PC-3 (cell line): Measurements from ENCODE around the gene CBX1. TPM values are rescaled to one million over a fixed set of nuclear protein-coding genes. Genes with fewer than 3 reads are reported as not detected.

ENCODE experiments used
- ATAC-seq: fragments of 200-7000 bp; cut with Tn5 transposase; 2 replicates; pipeline ENCODE4 v1.9.1; 2020; ENCODE audit warnings: mild to moderate bottlenecking, moderate library complexity
- BruUV-seq: library from RNA; stranded (reverse); fragments of 400-500 nt; replicated peaks from 2 replicates; lab custom pipeline; 2021; lab: Mats Ljungman, UMichigan
- CTCF ChIA-PET: fragments of 300-600 bp; sonication (Branson Sonifier 250); formaldehyde crosslinking; loops from one replicate; lab custom pipeline; 2022; ENCODE audit warnings: antibody characterized with exemption; lab: Charles Lee
- POLR2A ChIA-PET: fragments of 300-600 bp; sonication (Branson Sonifier 250); formaldehyde crosslinking; loops from one replicate; lab custom pipeline; 2022; ENCODE audit warnings: antibody characterized with exemption; ENCODE audit not compliant: unreplicated experiment; lab: Charles Lee
- DNase-seq: peaks from one replicate; pipeline ENCODE4 v3.0.0-alpha.2; 2015
- H2AFZ ChIP-seq: fragments of 300-600 bp; sonication (generic); 2 replicates; pipeline ENCODE4 v1.6.0; 2016; ENCODE audit warnings: antibody characterized with exemption, low read length
- H3F3A ChIP-seq: fragments of 300-600 bp; sonication (generic); one replicate; pipeline ENCODE4 v1.6.0; 2017; ENCODE audit warnings: antibody characterized with exemption, low read length, control low read depth, mild to moderate bottlenecking; ENCODE audit not compliant: unreplicated experiment
- H3K27ac ChIP-seq: fragments of 300-600 bp; sonication (generic); 2 replicates; pipeline ENCODE4 v1.5.1; 2016; ENCODE audit warnings: mild to moderate bottlenecking, low read length
- H3K27me3 ChIP-seq: fragments of 300-600 bp; sonication (generic); 2 replicates; pipeline ENCODE4 v1.6.1; 2016; ENCODE audit warnings: low read length, mixed read lengths
- H3K36me3 ChIP-seq: fragments of 300-600 bp; sonication (generic); 2 replicates; pipeline ENCODE4 v1.6.1; 2016; ENCODE audit warnings: low read depth, mixed run types, low read length, mixed read lengths
- H3K4me1 ChIP-seq: fragments of 300-600 bp; sonication (generic); 2 replicates; pipeline ENCODE4 v1.5.1; 2016; ENCODE audit warnings: low read length; ENCODE audit not compliant: insufficient read depth
- H3K4me2 ChIP-seq: fragments of 300-600 bp; sonication (generic); 2 replicates; pipeline ENCODE4 v1.6.0; 2016; ENCODE audit warnings: low read length
- H3K4me3 ChIP-seq: fragments of 300-600 bp; sonication (generic); 2 replicates; pipeline ENCODE4 v1.5.1; 2016; ENCODE audit warnings: mild to moderate bottlenecking, low read length, mixed read lengths
- H3K79me2 ChIP-seq: fragments of 300-600 bp; sonication (generic); 2 replicates; pipeline ENCODE4 v1.6.1; 2017; ENCODE audit warnings: low read length, mixed read lengths
- H3K9ac ChIP-seq: fragments of 300-600 bp; sonication (generic); 2 replicates; pipeline ENCODE4 v1.6.0; 2016; ENCODE audit warnings: mild to moderate bottlenecking, low read length
- H3K9me2 ChIP-seq: fragments of 300-600 bp; sonication (generic); replicated peaks from 2 replicates; pipeline ENCODE4 v1.6.1; 2016; ENCODE audit warnings: mixed run types, low read length, mixed read lengths
- H3K9me3 ChIP-seq: fragments of 300-600 bp; sonication (generic); 2 replicates; pipeline ENCODE4 v1.6.1; 2016; ENCODE audit warnings: low read length, mixed read lengths
- H4K20me1 ChIP-seq: fragments of 300-600 bp; sonication (generic); 2 replicates; pipeline ENCODE4 v1.6.1; 2016; ENCODE audit warnings: low read length, mixed read lengths
- CTCF ChIP-seq: fragments of 300-600 bp; sonication (generic); conservative IDR thresholded peaks from 2 replicates; pipeline ENCODE4 v1.5.1; 2017; ENCODE audit warnings: antibody characterized with exemption, low read depth, mild to moderate bottlenecking, low read length
- EZH2 ChIP-seq: fragments of 300-600 bp; sonication (generic); IDR thresholded peaks from one replicate; pipeline ENCODE4 v1.6.1; 2017; ENCODE audit warnings: antibody characterized with exemption, mild to moderate bottlenecking, low read length; ENCODE audit not compliant: unreplicated experiment
- EZH2phosphoT487 ChIP-seq: fragments of 300-600 bp; sonication (generic); IDR thresholded peaks from 2 replicates; pipeline ENCODE4 v1.6.1; 2018; ENCODE audit warnings: mild to moderate bottlenecking, antibody characterized with exemption, low read length, borderline replicate concordance
- intact Hi-C: fragments of 100-400 bp; cut with micrococcal nuclease; formaldehyde crosslinking; loops from 2 replicates; pipeline ENCODE4 v1.9.0; 2023
- total RNA-seq: library from RNA; depleted of rRNA; stranded (reverse); fragments of >200 nt; gene quantifications from 2 replicates; pipeline ENCODE4 v1.2.3, GENCODE V29; 2014

CBX1 gene
- total RNA-seq, 1 experiment from 2014 or later, result 119 TPM

DNA sequence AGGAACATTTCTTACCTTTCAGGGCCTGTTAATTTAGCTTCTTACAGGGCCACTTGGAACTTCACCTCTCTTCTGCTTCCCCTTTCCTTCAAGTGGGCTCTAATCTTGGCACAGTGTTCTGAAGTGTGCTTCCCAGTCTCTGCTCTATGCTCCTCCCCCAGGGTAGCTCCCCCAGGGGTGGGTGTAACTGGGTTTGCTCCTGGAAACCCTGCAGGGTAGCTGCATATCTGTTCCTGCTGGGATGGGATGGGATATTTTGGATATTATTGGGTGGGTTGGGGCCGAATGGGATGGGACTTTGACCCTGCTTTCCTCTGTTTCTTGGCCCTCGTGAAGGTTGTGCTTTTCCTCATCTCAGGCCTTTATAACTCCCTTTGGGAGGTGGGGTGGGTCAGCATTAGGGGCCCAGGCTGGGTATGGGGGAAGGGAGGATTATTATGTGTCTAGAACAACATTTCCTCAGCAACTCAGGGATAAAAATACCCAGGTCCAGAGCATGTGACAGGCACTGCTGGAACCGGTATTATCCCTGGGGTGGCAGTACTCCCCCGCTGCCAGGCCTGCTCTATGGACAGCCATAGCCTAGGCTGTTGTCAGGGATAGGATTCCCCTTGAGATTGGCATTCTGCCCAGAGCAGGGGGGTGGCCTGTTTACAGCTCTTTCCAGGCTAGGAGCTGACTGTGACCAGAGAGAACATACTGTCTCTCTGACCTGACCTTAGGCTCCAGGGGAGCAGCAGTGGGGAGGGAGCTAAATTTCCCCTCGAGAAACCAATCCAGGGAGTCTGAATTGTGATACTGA is 48.1 kb downstream of the CBX1 start:
- POLR2A ChIA-PET, result no interaction called here
- Histone ChIP-seq H3K79me2 (peaks cover 77% of the 10 kb centered on the region), H3F3A (no peaks in the 10 kb centered on the region), H2AFZ (no peak overlapping the region), H3K36me3 (peaks cover 56% of the 10 kb centered on the region), H3K4me1 (peaks cover 41% of the 10 kb centered on the region), H3K27ac (no peak overlapping the region), H3K4me2 (peak overlapping the region; percentile 55), H3K9ac (no peak overlapping the region), H3K4me3 (peak overlapping the region; percentile 9; the same call in 1 of the 2 replicates), H3K9me2 (no peaks in the 10 kb centered on the region), H3K27me3 (no peaks in the 10 kb centered on the region), H3K9me3 (no peaks in the 10 kb centered on the region), H4K20me1 (peaks cover 50% of the 10 kb centered on the region)
- ATAC-seq (no peak), DNase-seq (no peak)
- TF ChIP-seq EZH2 (no peak), EZH2phosphoT487 (no peak), CTCF (no peak)
- CTCF ChIA-PET, result no interaction called here
- intact Hi-C loops, result no loop called here
- no TSS peak for BruUV-seq

DNA sequence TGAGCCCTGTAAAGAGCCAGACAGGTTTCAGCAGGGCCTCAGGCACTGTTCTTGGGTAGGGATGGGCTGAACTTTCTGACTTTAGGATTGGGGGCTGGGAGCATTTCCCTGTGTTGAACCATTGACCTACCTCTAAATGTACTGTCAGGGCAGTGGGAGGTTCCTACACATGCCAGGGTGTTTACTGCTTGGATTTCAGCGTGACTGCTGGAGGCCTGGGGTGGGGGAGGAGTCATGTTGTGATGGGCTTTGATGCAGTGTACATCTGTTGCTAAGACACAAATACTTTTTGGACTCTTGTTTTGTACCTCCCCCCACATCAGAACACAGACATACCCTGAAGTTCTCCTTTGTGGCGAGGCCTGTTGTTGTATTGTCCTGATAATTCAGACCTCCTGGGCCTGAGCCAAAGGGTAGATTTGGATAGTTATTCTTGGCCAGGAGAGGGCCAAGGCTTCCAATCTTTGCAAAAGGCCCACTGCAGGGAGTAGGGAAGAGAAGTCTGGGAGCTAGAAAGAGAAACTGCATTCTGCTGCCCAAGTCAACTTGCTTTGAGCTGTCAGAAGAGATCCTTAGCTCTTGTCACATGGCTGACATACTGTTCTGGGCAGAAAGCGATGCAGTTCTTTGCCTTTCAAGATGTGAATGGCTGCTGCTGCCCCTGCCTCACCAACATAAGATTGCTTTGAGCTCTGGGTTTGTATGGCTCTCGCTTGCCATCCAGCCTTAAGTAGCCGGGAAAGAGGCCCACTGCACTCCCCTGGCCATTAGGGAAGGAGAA is 49.4 kb downstream of the CBX1 start:
- Histone ChIP-seq H3K4me3 (peak overlapping the region; percentile 9; the same call in 1 of the 2 replicates), H4K20me1 (peaks cover 50% of the 10 kb centered on the region), H3K4me2 (peak overlapping the region; percentile 55), H3K9me3 (no peaks in the 10 kb centered on the region), H3K9ac (no peak overlapping the region), H2AFZ (no peak overlapping the region), H3K27me3 (no peaks in the 10 kb centered on the region), H3K4me1 (peaks cover 51% of the 10 kb centered on the region), H3K36me3 (peaks cover 43% of the 10 kb centered on the region), H3K79me2 (peaks cover 85% of the 10 kb centered on the region), H3K9me2 (no peaks in the 10 kb centered on the region), H3K27ac (no peak overlapping the region), H3F3A (no peaks in the 10 kb centered on the region)
- intact Hi-C loops, result no loop called here
- no peak for DNase-seq
- BruUV-seq, result no TSS peak
- CTCF ChIA-PET, result interaction anchor here (0.6 to 0.8 kb wide), 3 partner anchors 15 to 209 kb away, joined by 3 read pairs; no protein-coding TSS in a partner anchor
- POLR2A ChIA-PET, result no interaction called here
- no peak for TF ChIP-seq CTCF
- no peak for TF ChIP-seq EZH2phosphoT487
- no peak for TF ChIP-seq EZH2
- ATAC-seq, result no peak
